Globus pallidus (tissue), 1 donor: ENCODE results near the gene OTOG.

ENCODE experiments used
- DNase-seq: peaks from one replicate; pipeline ENCODE4 v3.0.0-alpha.2; 2015; ENCODE audit warnings: low spot score

Gene OTOG

DNA sequence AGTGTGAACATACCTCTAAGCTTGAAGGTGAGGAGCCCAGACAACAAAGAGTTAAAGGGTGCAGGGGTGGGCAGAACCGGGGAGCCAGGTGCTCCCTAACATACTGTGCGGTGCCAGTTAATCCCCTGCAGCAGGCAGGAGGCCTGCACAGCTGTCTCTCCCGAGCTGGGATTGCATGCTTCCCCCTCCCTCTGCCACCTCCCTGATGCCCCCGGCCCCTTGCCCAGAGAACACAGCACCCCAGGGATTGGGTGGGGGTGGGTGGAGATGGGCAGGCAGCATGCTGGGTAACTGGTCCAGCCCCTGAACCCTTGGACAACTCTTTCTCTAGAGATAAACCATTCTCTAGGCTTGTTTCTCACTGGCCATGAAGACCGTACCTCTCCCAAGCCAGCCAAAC is 104.6 kb downstream of the OTOG start:
- DNase-seq: no peak

DNA sequence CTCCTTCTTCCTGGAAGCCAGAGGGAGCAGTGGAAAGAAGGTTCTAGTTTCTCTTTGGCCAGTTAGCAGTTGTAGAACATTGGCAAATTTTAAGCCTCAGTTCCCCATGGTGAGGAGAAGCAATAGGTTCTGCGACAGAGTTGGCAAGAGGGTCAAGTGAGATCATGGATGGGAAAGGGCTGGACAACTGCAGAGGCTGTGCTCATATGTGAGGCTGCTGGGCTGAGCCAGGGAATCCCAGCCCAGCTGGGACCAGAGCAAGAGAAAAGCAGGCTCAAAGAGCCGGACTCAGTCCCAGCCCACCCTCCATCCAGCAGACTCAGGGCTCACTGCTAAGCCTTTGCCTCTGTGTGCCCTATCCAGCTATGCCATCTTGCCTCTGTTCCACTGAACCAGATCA is 105.5 kb downstream of the OTOG start:
- no peak for DNase-seq

DNA sequence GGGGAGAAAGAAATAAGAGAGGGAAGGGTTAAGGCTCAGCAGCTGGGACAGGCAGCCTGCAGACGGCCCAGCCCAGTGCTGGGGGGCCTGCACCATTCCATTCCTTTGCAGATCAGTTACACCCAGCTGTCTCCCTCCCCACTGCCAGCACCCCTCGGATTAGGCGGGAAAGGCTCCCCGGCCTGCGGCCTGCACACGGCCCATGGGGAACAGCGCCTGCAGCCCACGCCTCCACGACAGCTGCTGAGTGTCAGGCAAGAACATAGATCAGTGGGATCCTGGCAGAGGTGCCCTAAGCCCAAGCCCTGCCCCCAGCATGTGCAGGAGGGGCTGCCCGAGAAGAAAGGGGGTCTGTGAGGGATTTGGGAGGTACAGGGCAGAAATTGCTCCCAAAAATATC is 106.6 kb downstream of the OTOG start:
- no peak for DNase-seq

DNA sequence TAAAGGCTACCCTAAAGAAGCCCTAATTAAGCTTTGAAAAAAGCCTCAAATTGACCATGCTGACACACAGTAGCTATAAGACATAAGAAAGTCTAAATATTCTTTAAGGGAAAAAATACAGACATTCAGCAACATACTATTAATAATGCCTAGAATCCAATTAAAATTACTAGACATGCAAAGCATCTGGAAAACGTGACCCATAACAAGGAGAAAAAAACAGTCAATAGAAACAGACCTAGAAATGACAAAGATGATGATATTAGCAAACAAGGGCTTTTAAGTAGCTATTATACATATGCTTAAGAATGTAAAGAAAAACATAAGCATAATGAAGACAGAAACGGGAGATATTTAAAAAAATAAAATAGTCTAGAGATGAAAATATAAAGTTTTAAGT is 108.6 kb downstream of the OTOG start:
- no peak for DNase-seq

DNA sequence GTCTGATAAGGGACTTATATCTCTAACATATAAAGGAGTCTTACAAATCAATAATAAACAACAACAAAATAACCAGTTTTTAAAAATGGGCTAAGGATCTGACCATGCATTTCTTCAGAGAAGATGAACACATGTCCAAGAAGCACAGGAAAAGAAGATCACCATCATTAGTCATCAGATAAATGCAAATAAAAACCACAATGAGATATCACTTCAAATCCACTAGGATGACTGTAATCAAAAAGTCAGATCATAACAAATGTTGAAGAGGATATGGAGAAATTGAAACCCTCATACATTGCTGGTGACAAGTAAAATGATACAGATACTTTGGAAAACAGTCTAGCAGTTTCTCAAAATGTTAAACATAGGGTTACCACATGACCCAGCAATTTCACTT is 111.2 kb downstream of the OTOG start:
- no peak for DNase-seq

DNA sequence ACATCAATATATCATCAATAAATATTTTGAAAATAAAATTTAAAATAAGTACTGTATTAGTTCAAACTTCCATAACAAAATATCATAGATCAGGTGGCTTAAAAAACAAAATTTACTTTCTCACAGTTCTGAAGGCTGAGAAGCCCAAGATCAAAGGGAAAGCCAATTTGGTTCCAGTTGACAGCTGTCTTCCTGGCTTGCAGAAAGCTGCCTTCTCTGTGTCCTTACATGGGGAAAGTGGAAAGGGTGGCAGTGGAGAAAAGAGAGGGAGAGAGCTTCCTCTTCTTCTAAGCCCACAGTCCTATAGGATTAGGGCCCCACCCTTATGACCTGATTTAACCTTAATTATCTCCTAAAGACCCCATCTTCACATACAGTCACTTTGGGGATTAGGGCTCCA is 121.1 kb downstream of the OTOG start:
- no peak for DNase-seq

DNA sequence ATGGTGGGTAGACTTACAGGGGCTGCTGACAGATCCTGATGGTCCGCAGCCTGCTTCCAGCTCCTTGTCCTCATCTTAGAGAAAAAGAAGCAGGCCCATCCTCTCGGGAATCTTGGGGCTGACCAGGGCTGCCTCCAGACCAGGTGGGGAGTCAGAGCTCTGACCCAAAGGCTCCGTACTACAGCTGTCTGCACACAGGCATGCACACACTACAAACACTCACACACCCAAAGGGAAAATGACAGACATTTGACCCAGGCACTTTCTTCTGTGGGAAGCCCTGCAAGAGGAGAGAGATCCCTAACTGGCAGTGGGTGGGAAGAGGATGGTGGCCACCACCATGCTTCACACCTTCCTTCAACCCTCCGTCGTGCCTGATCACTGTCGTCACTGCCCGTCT is 125.4 kb downstream of the OTOG start:
- no peak for DNase-seq

DNA sequence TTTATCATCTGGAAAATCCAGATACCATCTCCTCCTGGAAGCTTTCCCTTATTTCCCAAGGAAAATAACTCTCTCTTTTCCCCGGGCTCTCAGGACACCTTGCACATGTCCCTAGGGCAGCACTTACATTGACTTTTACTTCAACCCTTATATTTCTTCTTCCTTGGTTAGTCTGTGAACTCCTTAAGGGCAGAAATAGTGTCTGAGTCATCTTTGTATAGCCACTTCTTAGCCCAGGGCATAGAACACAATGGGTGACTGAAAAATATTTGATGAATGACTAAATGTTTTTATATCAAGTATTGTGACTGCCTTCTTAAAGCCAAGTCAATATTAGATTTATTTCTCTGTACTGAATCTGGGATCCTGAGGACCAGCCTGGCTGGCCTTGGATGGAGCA is 126.9 kb downstream of the OTOG start:
- DNase-seq: no peak

DNA sequence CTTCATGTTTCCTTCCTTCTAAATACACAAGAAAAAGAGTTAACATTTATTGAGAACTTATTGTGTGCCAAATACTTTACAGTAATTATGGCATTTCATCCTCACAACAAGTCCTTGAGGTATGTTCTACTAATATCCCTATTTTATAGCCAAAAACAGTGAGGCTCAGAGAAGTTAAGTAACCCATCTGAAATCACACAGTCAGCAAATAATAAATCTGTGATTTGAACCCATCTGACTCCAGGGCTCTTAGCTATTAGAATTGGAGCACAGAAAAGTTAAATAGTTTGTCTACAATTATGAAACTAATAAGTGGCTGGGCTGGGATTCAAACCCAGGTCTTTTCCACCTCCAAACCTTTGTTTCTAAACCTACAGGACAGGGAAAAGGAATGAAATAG is 135.8 kb downstream of the OTOG start:
- DNase-seq: no peak

DNA sequence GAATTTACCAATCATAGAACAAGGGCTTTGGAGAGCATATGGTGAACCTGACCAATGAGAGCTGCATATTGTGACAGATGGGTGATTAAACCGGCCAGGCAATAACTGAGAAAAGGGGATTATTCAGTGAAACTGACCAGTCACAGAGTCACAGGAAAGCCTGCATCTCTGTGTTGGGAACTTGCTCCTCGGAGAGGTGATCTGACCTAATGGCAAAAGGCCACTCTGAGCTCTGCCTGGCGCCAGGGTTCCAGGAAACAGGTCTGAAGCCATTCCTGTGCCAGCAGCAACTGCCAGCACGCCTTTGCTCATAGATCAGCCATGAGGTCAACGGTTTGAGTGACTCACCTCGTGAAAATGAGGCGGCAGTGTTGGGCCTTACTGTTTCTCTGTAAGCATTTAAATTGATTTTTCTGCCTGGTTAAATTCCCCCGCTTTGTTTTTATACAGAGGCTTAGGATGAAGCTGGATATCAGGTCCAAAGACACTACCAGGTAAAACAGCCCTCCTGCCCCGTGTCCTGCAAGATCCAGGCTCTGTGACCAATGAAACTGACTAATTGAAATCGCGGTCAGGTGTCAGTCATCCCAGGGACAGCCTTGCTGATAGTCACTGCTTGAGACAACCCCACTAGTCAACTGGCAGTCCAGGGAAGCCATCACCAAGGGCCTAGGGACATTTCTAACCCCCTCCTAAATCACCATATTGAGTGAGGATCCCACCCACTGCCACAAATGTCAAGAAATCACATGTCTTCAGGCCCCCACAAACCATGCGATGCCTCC is 136.5 kb downstream of the OTOG start:
- DNase-seq: no peak

DNA sequence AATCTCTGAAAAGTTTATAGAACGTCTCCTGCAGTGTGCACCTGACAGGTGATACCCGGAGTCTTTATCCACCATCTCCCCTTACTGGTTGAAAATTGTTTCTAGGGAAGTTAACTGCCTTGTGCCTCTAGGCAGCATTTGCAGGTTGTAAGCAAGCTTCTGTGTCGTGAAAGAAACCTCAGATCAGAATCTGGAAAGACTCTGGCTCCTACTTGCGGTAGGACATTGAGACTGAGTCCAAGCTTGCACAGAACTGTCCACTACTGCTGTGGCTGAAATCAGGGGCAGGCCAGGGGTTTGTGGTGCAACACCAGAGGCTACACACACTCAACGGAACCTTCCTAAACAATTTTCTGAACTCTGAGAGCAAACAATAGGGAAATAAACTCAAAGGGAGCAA is 137.5 kb downstream of the OTOG start:
- no peak for DNase-seq

DNA sequence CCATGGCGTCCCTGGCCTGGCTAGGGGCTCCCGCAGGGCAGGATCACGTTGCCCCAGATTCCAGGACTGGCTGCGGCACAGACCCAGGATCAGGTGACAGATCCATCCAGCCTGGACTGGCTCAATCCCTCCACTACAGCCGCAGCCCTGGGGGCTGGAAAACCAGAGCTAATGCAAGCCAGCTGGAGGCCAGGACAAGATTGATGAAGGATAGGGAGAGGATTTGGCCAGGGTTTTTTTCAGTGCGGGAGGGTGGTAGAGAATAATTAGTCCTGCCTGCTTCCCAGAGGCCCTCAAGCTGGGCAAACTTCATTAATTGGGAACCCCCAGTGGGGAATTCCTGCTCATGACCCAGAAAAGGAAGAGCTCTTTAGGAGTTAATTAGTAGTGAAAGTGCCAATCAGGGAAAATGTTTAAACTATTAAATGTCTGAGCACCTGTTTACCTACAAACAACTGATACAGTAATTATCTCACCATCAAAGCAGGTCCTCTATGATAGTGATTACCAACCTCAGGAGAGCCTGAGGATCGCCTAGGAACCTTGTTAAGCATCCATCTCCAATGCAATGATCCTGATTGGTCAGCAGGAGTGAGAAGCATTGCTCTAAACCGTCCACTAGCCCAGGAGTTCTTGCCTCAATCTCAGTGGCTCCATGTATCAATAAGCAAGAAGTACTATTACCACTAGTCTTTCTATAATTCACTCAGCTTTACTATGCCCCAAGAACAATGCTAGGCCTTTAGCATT is 139.3 kb downstream of the OTOG start:
- DNase-seq: no peak

DNA sequence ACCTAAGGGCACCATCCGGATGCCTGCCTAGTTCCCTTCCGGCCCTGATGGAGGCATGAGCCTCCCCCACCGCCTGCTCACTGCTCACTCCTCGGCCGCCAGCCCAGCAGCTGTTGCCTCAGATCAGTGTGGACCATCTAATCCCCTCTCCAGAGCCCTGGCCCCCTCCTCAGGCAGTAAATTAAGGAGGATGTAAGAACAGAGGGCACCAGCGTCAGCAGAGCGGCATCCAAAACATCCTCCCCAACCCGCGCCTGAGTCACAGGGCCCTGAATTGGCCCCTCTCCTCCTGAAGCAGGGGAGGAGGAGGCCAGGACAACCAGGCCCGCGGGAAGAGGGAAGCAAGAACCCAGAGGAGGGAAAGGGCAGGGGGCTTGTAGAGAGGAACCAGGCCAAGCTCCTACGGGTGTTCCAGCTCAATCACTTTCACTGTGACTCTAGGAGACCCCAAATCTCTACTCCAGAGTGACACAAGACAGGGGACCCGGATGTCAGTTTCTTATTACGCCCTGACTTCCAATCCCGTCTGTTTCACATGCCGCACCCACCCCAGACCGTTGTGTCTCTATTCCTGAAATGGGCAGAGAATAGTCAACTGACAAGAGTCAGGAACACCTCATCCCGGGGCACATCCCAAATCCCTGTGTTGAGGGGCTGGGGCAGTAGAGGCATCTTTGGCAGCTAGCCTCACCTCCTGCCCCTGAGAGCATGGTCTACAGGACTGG is 141.0 kb downstream of the OTOG start:
- no peak for DNase-seq

DNA sequence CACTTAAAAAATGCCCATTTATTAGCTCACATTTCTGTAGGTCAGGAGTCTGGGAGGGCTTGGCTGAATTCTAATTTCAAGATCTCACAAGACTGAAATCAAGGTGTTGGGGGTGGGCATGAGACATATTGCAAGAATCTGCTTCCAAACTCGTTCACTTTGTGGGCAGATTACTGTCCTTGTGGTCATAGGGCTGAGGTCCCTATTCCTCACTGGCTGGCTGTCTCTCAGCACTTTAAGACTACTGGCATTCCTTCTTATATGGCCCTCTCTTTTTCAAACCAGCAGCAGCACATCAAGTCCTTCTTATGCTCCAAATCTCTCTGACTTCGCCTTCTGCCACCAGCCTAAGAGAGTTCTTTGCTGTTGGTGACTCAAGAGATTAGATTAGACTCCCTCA is 144.5 kb downstream of the OTOG start:
- DNase-seq: no peak

DNA sequence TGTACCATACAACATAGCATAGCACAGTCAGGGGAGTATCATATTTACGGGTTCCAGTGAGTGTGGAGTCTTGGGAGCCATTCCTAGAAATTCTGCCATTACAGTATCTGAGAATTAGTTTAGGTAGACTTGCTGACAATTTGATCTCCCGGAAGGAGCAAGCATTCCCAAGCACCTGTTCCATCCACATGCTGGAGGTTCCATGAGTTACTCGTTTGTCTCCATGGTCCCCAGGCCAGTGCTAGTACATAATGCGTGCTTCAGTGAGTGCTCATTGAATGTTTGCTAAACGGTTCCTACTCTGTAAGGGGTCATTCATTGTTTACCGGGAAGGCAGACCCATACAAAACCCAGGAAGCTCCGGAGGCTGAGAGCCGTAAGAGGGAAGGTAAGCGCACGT is 144.9 kb downstream of the OTOG start:
- no peak for DNase-seq

DNA sequence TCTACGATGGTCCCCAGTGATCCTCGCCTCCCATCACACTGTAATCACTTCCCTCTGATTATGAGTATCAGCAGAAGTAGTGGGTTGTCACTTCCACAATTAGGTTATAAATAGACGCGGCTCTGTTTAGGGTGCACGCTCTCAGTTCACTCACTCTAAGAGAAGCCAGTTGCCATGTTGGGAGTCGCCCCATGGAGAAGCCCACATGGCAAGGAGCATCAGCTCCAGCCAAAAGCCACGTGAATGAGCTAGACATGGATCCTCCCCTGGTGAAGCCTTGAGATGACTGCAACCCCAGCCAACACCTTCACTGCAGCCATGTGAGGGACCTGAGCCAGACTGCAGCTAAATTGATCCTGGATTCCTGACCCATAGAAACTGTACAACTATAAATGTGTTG is 145.9 kb downstream of the OTOG start:
- no peak for DNase-seq

DNA sequence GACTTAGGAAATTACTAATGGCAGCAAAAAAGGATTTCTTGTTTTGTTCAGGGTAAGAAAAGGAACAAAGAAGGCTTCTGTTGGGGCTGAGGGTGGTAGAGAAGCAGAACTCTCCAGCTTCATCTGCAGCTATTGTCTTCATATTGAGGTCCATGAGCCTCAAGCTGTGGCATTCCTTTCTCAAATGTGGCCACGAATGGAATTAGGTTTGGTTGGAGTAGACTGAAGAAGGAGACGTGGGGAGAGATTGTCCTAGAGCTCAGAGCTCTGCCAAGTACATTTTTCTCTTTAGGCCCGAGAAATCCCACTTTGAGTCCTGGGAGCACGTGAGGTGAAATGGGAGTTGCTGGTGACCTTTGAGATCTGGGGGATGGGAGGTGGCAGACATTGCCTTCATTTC is 146.5 kb downstream of the OTOG start:
- DNase-seq: no peak

DNA sequence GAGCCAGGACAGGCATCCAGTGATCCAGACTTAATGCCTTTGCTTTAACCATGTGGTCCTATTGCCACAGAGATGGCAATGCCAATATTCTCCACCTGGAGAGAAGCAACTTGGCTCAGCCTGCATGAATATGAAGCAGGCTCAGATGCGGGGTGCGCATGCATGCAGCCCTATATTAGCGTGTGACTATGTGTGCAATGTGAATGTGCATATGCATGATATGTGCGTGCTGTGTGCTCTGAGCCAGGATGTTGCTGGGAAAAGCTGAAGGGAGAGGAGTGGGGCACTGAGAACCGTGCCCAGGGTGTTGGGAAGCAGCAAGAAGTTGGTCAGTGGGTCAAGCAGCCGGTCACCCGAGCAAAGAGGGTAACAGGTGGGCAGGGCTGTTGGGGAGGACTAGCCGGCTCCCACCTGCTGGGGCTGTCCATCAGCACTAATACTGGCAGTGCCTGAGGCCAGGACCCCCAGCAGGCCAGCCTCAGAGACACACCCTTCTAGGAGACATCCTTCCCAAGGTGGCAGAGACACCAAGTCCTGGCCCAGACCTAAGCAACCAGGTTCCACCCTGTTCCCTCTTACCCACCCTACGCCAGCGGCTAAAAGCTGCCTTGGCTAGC is 147.5 kb downstream of the OTOG start:
- DNase-seq: no peak

DNA sequence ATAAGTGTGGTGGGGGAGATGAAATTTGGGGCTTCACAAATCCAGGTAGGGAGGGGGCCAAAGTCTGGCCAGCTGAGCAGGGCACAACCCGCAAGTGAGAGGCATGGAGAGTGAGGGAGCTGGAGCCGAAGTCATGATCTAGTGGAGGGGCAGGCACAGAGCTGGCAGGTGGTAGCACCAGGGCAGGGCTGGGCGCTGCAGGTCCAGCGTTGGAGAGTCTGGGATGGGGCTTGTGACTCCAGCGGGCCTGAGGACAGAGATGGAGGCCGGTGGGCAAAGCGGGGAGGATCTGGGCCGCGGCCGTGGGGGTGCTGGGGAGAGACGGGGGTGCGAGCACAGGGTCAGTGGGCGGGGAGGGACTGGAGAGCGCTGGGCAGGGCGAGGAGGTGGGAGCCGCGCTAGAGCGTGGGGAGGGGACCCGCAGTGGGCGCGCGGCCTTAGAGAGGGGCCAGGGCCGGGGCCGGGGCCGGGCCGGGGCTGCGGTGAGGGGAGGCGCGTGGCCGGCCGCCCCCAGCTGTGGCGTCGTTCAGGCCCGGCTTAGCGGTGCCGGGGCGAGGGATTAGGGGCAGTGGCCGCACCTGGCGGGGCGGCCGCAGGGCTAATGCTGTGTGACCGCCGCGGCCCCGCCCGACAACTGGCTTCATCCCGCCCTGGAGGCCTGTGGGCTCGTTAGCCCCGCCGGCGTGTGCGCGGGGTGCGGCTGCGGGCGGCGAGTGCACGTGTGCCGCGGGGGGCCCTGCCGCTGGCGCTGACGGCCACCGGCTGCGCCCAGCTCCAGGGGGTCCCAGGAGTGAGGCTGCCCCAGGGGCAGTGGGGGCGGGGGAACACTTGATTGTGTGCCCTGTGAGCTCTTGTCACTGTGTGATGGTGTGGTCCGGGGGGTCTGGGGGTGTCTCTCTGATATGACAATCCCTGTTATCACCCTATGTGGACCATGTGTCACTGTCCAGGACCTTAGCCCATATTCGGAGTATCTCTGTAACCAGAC is 148.7 kb downstream of the OTOG start:
- DNase-seq: no peak

DNA sequence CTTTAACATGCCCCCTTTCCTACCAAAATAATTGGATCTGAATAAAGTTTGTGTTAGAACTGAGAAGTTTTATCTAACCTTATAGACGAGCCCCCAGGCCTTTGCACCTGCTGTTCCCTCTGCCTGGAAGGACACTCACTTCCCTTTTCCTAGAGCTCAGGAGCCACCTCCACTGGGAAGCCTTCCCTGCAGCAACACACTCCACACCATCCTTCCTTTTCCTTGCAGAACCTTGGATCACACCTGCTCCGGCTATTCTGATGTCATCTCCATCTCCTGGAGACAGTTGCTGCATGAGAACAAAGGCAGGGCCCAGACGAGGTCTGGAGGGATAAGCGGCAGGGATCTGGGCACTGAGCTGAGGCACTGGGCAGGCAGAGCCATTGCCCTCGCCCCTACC is 149.7 kb downstream of the OTOG start:
- DNase-seq: no peak
